ENCODE measurements around the gene EMILIN3.

GRCh38 chr20:41359541-41360011, 7.0 kb downstream of the EMILIN3 start:
- TF ChIP-seq POLR2AphosphoS5 (IDR thresholded peaks at IDR 0.05) (no peak), CTCF (IDR thresholded peaks at IDR 0.05) (no peak)

All from sigmoid colon (tissue), 4 donors.